SK-N-SH treated with all-trans-retinoic acid at 6 μM for 48 hours (cell line): ENCODE data around the gene KLHDC7B.
"Not testable (repeated sequence)": the region's sequence is repeated elsewhere in the genome, so short reads cannot be mapped to it uniquely, and the experiment has no call there.

Source experiments
- ATAC-seq: fragments of 200-7000 bp; cut with Tn5 transposase; 3 replicates; pipeline ENCODE4 v1.9.1; 2020; ENCODE audit warnings: mild to moderate bottlenecking, moderate library complexity
- ARNTL ChIP-seq: fragments of 450-650 bp; formaldehyde crosslinking; IDR thresholded peaks from 2 replicates; pipeline ENCODE4 v1.5.0; 2020; ENCODE audit warnings: low read depth, mild to moderate bottlenecking, moderate library complexity, borderline replicate concordance
- BACH2 ChIP-seq: fragments of 250-450 bp; sonication (Bioruptor Pico); IDR thresholded peaks from 2 replicates; pipeline ENCODE4 v1.9.0; 2021; ENCODE audit warnings: mild to moderate bottlenecking, borderline replicate concordance
- CREB5 ChIP-seq: fragments of 250-450 bp; sonication (Bioruptor Pico); IDR thresholded peaks from 2 replicates; pipeline ENCODE4 v1.5.1; 2020; ENCODE audit warnings: low read depth, mild to moderate bottlenecking, moderate library complexity
- CSDC2 ChIP-seq: fragments of 250-450 bp; sonication (Bioruptor Pico); IDR thresholded peaks from 2 replicates; pipeline ENCODE4 v1.5.0; 2020; ENCODE audit warnings: mild to moderate bottlenecking, moderate library complexity
- CSRNP3 ChIP-seq: fragments of 250-450 bp; sonication (Bioruptor Pico); IDR thresholded peaks from 2 replicates; pipeline ENCODE4 v1.5.1; 2021; ENCODE audit warnings: mild to moderate bottlenecking, moderate library complexity
- ESRRG ChIP-seq: fragments of 250-450 bp; sonication (Bioruptor Pico); IDR thresholded peaks from 2 replicates; pipeline ENCODE4 v1.6.1; 2021; ENCODE audit warnings: mild to moderate bottlenecking
- GLIS3 ChIP-seq: fragments of 250-450 bp; sonication (Bioruptor Pico); IDR thresholded peaks from 2 replicates; pipeline ENCODE4 v1.5.0; 2020; ENCODE audit warnings: mild to moderate bottlenecking, moderate library complexity
- ISL1 ChIP-seq: fragments of 250-450 bp; sonication (Bioruptor Pico); IDR thresholded peaks from 2 replicates; pipeline ENCODE4 v2.1.2; 2022; ENCODE audit warnings: mild to moderate bottlenecking, moderate library complexity
- OSR1 ChIP-seq: fragments of 250-450 bp; sonication (Bioruptor Pico); IDR thresholded peaks from 2 replicates; pipeline ENCODE4 v1.8.0; 2022; ENCODE audit warnings: moderate library complexity, mild to moderate bottlenecking, inconsistent platforms
- PATZ1 ChIP-seq: fragments of 250-450 bp; sonication (Bioruptor Pico); IDR thresholded peaks from 2 replicates; pipeline ENCODE4 v1.8.0; 2020; ENCODE audit warnings: mild to moderate bottlenecking, moderate library complexity, borderline replicate concordance
- POU6F1 ChIP-seq: fragments of 250-450 bp; sonication (Bioruptor Pico); IDR thresholded peaks from 2 replicates; pipeline ENCODE4 v1.8.0; 2021; ENCODE audit warnings: low read depth, mild to moderate bottlenecking, moderate library complexity, borderline replicate concordance
- PPARA ChIP-seq: fragments of 250-450 bp; sonication (Bioruptor Pico); IDR thresholded peaks from 2 replicates; pipeline ENCODE4 v1.5.0; 2020; ENCODE audit warnings: mild to moderate bottlenecking, borderline replicate concordance
- SNAI2 ChIP-seq: fragments of 250-450 bp; sonication (Bioruptor Pico); IDR thresholded peaks from 2 replicates; pipeline ENCODE4 v1.5.0; 2020; ENCODE audit warnings: mild to moderate bottlenecking, moderate library complexity
- TCF4 ChIP-seq: fragments of 250-450 bp; sonication (Bioruptor Pico); IDR thresholded peaks from 2 replicates; pipeline ENCODE4 v1.8.0; 2021; ENCODE audit warnings: mild to moderate bottlenecking, moderate library complexity, borderline replicate concordance
- TOX ChIP-seq: fragments of 250-450 bp; sonication (Bioruptor Pico); IDR thresholded peaks from 2 replicates; pipeline ENCODE4 v1.8.0; 2021; ENCODE audit warnings: mild to moderate bottlenecking, moderate library complexity, borderline replicate concordance
- ZC3H10 ChIP-seq: fragments of 250-450 bp; sonication (Bioruptor Pico); IDR thresholded peaks from 2 replicates; pipeline ENCODE4 v1.5.1; 2021; ENCODE audit warnings: mild to moderate bottlenecking, moderate library complexity
- ZFP3 ChIP-seq: fragments of 250-450 bp; sonication (Bioruptor Pico); IDR thresholded peaks from 2 replicates; pipeline ENCODE4 v1.5.0; 2020; ENCODE audit warnings: mild to moderate bottlenecking, moderate library complexity
- ZFP30 ChIP-seq: fragments of 450-650 bp; formaldehyde crosslinking; IDR thresholded peaks from 2 replicates; pipeline ENCODE4 v1.5.0; 2022; ENCODE audit warnings: mild to moderate bottlenecking, moderate library complexity
- ZNF565 ChIP-seq: fragments of 450-650 bp; formaldehyde crosslinking; conservative IDR thresholded peaks from 2 replicates; pipeline ENCODE4 v1.5.0; 2020; ENCODE audit warnings: low read depth, mild to moderate bottlenecking, moderate library complexity
- ZNF70 ChIP-seq: fragments of 450-650 bp; formaldehyde crosslinking; IDR thresholded peaks from 2 replicates; pipeline ENCODE4 v1.5.0; 2020; ENCODE audit warnings: mild to moderate bottlenecking, moderate library complexity
- ZNF8 ChIP-seq: fragments of 450-650 bp; formaldehyde crosslinking; IDR thresholded peaks from 2 replicates; pipeline ENCODE4 v1.5.0; 2020; ENCODE audit warnings: mild to moderate bottlenecking, moderate library complexity
- TF ChIP-seq, protein P1 (sequence below): fragments of 250-450 bp; sonication (Bioruptor Pico); IDR thresholded peaks from 2 replicates; pipeline ENCODE4 v1.5.0; 2020; ENCODE audit warnings: mild to moderate bottlenecking, moderate library complexity

The KLHDC7B gene

DNA sequence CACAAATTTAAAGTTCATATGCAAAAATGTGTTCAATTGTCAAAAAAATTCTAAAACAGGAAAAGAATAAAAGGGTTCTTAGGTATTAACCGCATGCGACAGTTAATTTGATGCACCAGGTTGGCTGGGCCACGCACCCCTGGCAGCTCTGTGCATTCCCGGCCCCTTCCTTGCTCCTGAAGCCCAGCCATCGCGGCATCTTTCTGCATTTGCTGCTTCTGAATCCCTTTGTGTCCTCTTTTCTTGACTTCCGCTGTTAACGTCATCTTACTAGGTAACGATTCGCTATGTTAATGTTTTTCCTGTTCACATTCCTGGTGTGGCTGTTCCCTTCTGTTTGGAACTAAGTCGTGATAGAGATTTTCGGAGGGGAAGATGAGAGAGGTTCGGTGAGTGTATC is 7.9 kb upstream of the KLHDC7B start:
- no peak for TF ChIP-seq OSR1
- TF ChIP-seq ZFP30 = no peak
- no peak for TF ChIP-seq ESRRG (CRISPR knock-in tag)
- no peak for TF ChIP-seq PATZ1 (CRISPR knock-in tag)
- TF ChIP-seq CREB5 (CRISPR knock-in tag) = no peak
- TF ChIP-seq POU6F1 (CRISPR knock-in tag) = no peak
- TF ChIP-seq ZFP3 (CRISPR knock-in tag) = no peak
- no peak for TF ChIP-seq PPARA (CRISPR knock-in tag)
- TF ChIP-seq ZC3H10 = no peak
- no peak for TF ChIP-seq TOX (CRISPR knock-in tag)
- TF ChIP-seq ZNF70 (CRISPR knock-in tag) = no peak
- no peak for TF ChIP-seq ISL1 (CRISPR knock-in tag)
- TF ChIP-seq CSRNP3 (CRISPR knock-in tag) = no peak
- TF ChIP-seq, all 23 proteins: peak for 0
- ATAC-seq = no peak

- no peak for TF ChIP-seq BACH2 (CRISPR knock-in tag)
- TF ChIP-seq ESRRG (CRISPR knock-in tag) = no peak
- no peak for TF ChIP-seq GLIS3
- no peak for TF ChIP-seq ZC3H10
- TF ChIP-seq CSDC2 (CRISPR knock-in tag) = no peak
Measured at GRCh38 chr22:50540381-50540780, 5.3 kb upstream of the KLHDC7B start.

DNA sequence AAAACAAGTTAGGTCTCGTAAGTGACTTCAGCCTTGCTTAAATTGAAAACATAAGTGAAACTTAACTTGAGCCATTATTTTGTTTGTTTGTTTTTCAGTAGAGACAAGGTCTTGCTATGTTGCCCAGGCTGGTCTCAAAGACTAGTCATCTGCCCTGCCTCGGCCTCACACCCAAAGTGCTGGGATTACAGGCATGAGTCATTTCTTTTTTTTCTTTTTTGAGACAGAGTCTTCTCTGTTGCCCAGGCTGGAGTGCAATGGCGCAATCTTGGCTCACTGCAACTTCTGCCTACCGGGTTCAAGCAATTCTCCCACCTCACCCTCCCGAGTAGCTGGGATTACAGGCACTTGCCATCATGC is 4.1 kb upstream of the KLHDC7B start:
- ATAC-seq = not testable (repeated sequence)

More at GRCh38 chr22:50540381-50540780, 5.3 kb upstream of the KLHDC7B start:
- ATAC-seq = no peak

DNA sequence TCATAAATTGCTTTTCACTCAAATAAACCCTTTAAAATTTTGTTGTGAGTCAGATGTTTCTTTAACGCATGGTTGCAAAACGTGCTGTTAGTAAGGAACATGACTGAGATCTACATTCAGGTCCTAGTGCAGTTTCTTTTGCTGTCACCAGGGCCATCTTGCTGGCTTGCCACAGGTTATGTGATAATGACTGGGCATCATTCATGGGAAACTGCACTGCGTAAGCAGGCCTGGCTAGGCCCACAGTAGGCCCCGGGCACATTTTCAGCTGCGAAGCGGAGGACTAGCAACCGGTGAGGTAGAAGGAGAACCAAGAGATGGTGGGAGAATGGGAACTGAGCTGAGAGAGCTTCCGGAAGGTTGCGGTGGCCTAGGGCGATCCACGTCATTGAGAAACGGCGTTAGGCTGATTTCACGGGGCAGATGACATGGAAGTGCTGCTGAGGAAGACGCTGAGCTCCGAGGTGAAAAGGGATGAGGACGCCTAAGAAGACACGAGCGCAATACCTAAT is 3.2 kb upstream of the KLHDC7B start:
- TF ChIP-seq SNAI2 (no peak), CREB5 (CRISPR knock-in tag) (no peak), BACH2 (CRISPR knock-in tag) (no peak), TOX (CRISPR knock-in tag) (no peak), TCF4 (CRISPR knock-in tag) (no peak), ZFP3 (CRISPR knock-in tag) (no peak), ISL1 (CRISPR knock-in tag) (no peak), ZNF8 (CRISPR knock-in tag) (no peak), GLIS3 (no peak), OSR1 (no peak), CSRNP3 (CRISPR knock-in tag) (no peak), ZFP30 (no peak), ZNF565 (no peak), ARNTL (CRISPR knock-in tag) (no peak)
- TF ChIP-seq, protein P1, sequence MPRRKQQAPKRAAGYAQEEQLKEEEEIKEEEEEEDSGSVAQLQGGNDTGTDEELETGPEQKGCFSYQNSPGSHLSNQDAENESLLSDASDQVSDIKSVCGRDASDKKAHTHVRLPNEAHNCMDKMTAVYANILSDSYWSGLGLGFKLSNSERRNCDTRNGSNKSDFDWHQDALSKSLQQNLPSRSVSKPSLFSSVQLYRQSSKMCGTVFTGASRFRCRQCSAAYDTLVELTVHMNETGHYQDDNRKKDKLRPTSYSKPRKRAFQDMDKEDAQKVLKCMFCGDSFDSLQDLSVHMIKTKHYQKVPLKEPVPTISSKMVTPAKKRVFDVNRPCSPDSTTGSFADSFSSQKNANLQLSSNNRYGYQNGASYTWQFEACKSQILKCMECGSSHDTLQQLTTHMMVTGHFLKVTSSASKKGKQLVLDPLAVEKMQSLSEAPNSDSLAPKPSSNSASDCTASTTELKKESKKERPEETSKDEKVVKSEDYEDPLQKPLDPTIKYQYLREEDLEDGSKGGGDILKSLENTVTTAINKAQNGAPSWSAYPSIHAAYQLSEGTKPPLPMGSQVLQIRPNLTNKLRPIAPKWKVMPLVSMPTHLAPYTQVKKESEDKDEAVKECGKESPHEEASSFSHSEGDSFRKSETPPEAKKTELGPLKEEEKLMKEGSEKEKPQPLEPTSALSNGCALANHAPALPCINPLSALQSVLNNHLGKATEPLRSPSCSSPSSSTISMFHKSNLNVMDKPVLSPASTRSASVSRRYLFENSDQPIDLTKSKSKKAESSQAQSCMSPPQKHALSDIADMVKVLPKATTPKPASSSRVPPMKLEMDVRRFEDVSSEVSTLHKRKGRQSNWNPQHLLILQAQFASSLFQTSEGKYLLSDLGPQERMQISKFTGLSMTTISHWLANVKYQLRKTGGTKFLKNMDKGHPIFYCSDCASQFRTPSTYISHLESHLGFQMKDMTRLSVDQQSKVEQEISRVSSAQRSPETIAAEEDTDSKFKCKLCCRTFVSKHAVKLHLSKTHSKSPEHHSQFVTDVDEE = no peak
- no peak for ATAC-seq
